HL-60 (cell line): ENCODE data around the gene SFXN1.

Experiments used
- DNase-seq, 2 experiments: peaks; one replicate each; pipeline ENCODE4 v3.0.0-alpha.2; 2010 to 2020; ENCODE audit warnings: low read depth in 1 of 2, low spot score in 1 of 2
- H3K27ac ChIP-seq: fragments of 250-450 bp; sonication (Bioruptor Pico); replicated peaks from 2 replicates; pipeline ENCODE4 v1.5.1; 2020; ENCODE audit warnings: mild to moderate bottlenecking, moderate library complexity
- H3K27me3 ChIP-seq: fragments of 250-450 bp; sonication (Bioruptor Pico); 2 replicates; pipeline ENCODE4 v1.5.1; 2021; ENCODE audit warnings: mild to moderate bottlenecking, moderate library complexity; ENCODE audit not compliant: insufficient read depth, poor library complexity, severe bottlenecking
- H3K4me3 ChIP-seq: replicated peaks from 2 replicates; pipeline ENCODE4 v1.5.1; 2011; ENCODE audit warnings: mild to moderate bottlenecking, control low read depth, low read length; ENCODE audit not compliant: insufficient read depth
- GABPA ChIP-seq: IDR thresholded peaks from 2 replicates; pipeline ENCODE4 v1.6.1; 2012; ENCODE audit warnings: low read depth
- POLR2AphosphoS5 ChIP-seq: IDR thresholded peaks from 2 replicates; pipeline ENCODE4 v1.6.1; 2012; ENCODE audit warnings: low read depth
- SPI1 ChIP-seq: IDR thresholded peaks from 2 replicates; pipeline ENCODE4 v1.6.1; 2012; ENCODE audit warnings: low read depth, mild to moderate bottlenecking, borderline replicate concordance
- TF ChIP-seq, protein P1 (sequence below): IDR thresholded peaks from one replicate; pipeline ENCODE4 v1.5.1; 2011; ENCODE audit warnings: low read length, control low read depth, inconsistent platforms; ENCODE audit not compliant: insufficient read depth
- TF ChIP-seq, protein P2 (sequence below): IDR thresholded peaks from 2 replicates; pipeline ENCODE4 v1.6.1; 2012; ENCODE audit warnings: low read depth; ENCODE audit not compliant: insufficient replicate concordance

The SFXN1 gene

DNA sequence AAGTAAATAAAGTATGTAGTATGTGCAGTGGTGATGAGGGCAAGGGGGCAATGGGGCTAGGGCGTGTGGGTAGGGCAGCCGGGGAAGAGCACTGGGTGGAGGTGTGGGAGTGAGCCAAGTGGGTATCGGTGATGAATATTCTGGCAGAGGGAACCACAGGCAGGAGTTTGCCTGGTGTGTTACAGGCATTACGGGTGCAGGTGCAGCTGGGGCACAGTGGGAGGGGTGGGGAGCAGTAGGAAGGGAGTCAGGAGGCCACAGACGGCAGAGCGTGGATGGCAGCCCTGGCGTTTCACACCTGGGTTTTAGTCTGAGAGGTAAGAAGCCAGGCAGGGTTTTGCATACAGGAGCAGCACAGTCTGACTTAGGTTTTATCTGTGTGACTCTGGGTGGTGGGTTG, 35.4 kb downstream of the SFXN1 start:
- Histone ChIP-seq H3K4me3 (no peak overlapping the region), H3K27me3 (no peaks in the 10 kb centered on the region), H3K27ac (no peak overlapping the region)
- no peak for DNase-seq
- TF ChIP-seq GABPA: no peak
- TF ChIP-seq POLR2AphosphoS5: no peak
- no peak for TF ChIP-seq SPI1
- TF ChIP-seq, protein P1, sequence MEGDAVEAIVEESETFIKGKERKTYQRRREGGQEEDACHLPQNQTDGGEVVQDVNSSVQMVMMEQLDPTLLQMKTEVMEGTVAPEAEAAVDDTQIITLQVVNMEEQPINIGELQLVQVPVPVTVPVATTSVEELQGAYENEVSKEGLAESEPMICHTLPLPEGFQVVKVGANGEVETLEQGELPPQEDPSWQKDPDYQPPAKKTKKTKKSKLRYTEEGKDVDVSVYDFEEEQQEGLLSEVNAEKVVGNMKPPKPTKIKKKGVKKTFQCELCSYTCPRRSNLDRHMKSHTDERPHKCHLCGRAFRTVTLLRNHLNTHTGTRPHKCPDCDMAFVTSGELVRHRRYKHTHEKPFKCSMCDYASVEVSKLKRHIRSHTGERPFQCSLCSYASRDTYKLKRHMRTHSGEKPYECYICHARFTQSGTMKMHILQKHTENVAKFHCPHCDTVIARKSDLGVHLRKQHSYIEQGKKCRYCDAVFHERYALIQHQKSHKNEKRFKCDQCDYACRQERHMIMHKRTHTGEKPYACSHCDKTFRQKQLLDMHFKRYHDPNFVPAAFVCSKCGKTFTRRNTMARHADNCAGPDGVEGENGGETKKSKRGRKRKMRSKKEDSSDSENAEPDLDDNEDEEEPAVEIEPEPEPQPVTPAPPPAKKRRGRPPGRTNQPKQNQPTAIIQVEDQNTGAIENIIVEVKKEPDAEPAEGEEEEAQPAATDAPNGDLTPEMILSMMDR: no peak
- TF ChIP-seq, protein P2, sequence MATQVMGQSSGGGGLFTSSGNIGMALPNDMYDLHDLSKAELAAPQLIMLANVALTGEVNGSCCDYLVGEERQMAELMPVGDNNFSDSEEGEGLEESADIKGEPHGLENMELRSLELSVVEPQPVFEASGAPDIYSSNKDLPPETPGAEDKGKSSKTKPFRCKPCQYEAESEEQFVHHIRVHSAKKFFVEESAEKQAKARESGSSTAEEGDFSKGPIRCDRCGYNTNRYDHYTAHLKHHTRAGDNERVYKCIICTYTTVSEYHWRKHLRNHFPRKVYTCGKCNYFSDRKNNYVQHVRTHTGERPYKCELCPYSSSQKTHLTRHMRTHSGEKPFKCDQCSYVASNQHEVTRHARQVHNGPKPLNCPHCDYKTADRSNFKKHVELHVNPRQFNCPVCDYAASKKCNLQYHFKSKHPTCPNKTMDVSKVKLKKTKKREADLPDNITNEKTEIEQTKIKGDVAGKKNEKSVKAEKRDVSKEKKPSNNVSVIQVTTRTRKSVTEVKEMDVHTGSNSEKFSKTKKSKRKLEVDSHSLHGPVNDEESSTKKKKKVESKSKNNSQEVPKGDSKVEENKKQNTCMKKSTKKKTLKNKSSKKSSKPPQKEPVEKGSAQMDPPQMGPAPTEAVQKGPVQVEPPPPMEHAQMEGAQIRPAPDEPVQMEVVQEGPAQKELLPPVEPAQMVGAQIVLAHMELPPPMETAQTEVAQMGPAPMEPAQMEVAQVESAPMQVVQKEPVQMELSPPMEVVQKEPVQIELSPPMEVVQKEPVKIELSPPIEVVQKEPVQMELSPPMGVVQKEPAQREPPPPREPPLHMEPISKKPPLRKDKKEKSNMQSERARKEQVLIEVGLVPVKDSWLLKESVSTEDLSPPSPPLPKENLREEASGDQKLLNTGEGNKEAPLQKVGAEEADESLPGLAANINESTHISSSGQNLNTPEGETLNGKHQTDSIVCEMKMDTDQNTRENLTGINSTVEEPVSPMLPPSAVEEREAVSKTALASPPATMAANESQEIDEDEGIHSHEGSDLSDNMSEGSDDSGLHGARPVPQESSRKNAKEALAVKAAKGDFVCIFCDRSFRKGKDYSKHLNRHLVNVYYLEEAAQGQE: no peak

DNA sequence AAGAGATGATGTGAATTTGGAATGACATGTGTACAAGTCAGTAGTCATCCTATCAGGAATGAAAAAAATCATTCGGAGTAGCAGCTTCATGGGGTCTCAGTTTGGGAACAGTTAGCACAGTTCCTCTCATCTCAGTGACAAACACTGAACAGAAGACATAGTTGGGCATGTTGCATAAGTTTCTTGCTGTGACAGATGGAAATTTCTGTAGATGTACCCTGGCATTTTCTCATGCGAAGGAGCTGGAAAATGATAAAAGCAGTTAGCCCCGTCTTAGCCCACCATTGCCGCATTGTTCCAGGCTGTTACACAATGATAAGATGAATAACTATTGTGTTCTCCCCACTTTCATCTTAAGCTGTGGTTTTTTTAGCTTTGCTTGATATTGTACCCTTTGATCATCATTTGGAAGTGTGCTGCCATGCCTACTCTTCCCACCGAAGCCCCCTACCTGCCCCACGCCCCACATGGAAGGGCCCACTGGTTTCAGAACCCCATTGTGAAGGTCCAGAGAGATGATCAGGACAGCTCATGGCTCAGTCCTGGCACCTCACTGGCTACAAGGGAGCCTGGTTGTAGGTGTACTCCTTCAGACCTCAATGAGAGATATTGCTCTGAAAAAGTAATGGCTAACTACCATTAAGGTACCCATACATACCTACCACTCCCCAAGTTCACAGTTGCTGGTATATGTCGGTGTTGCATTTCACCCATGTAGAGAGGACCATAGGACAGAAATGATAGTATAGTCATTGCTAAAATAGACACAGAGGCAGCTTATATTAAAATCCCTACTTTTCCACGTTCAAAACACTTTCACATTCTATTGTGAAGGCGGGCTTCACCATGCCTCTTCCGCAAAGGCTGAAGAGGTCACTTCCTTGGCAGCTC, 38.8 kb downstream of the SFXN1 start:
- DNase-seq: no peak
- TF ChIP-seq, protein P2: no peak
- TF ChIP-seq GABPA (no peak), SPI1 (no peak), POLR2AphosphoS5 (no peak)
- TF ChIP-seq, protein P1: no peak
- no peak overlapping the region for H3K4me3 ChIP-seq
- H3K27ac ChIP-seq: no peak overlapping the region
- no peaks in the 10 kb centered on the region for H3K27me3 ChIP-seq

DNA sequence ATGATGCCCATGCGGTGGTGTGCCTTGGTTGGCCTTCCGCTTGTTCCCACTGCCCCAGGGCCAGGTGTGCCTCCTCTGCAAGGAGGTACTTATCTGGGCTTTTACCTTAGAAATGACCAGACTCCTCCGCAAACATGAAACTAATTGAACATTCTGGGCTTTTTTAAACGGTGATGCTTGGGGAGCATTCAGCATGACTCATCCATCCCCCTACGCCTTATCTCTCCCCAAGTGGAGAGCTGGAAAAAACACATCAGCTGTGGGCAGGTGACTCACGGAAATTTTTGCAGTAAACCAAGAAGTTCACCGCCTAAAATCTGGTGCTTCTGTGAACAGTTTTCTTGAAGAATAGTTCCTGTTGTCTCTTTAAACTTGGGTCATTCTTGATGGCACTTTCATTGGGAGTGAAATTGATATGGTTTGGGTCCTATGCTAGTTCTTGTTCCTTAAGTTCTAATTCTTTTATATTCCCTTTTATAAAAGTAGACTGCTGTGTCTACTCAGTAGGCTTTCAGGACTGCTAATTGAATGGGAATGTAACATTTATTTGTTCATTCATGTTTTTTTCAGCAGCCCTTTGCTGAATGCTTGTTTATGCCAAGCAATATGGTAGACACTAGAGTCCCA, 39.6 kb downstream of the SFXN1 start:
- Histone ChIP-seq H3K4me3 (no peak overlapping the region), H3K27me3 (no peaks in the 10 kb centered on the region), H3K27ac (no peak overlapping the region)
- DNase-seq: no peak
- TF ChIP-seq SPI1 (no peak), POLR2AphosphoS5 (no peak), GABPA (no peak)
- TF ChIP-seq, protein P1: no peak
- TF ChIP-seq, protein P2: no peak
